Lung (tissue), 12 donors: ENCODE results near the gene POLD4. TPM values are rescaled to one million over a fixed set of nuclear protein-coding genes. Genes with fewer than 3 reads are reported as not detected.

Experiments
- ATAC-seq: fragments of 200-7000 bp; cut with Tn5 transposase; one replicate; pipeline ENCODE4 v1.9.1; 2020; ENCODE audit warnings: moderate number of reproducible peaks; ENCODE audit not compliant: insufficient read depth, low FRiP score
- DNase-seq, 3 donors: peaks; one replicate each; pipeline ENCODE4 v3.0.0-alpha.2; 2013 to 2017
- H3K27ac ChIP-seq, 2 donors: one replicate each; pipeline ENCODE4 v1.5.1; 2013; ENCODE audit warnings: mild to moderate bottlenecking in 2 of 2, moderate library complexity in 2 of 2, control low read depth in 1 of 2, inconsistent platforms in 1 of 2, low read depth in 1 of 2, low read length in 1 of 2
- H3K27me3 ChIP-seq, 3 donors: one replicate each; pipeline ENCODE4 v1.5.1; 2013; ENCODE audit warnings: low read length in 2 of 3; ENCODE audit not compliant: control insufficient read depth in 3 of 3, insufficient read depth in 3 of 3
- H3K36me3 ChIP-seq, 4 donors: one replicate each; pipeline ENCODE4 v1.5.1; 2013; ENCODE audit warnings: low read length in 4 of 4, mild to moderate bottlenecking in 1 of 4, moderate library complexity in 1 of 4; ENCODE audit not compliant: control insufficient read depth in 4 of 4, insufficient read depth in 4 of 4
- H3K4me1 ChIP-seq, 5 donors: one replicate each; pipeline ENCODE4 v1.5.1; 2013; ENCODE audit warnings: low read length in 5 of 5, mild to moderate bottlenecking in 2 of 5, moderate library complexity in 1 of 5; ENCODE audit not compliant: control insufficient read depth in 5 of 5, insufficient read depth in 5 of 5
- H3K4me3 ChIP-seq: one replicate; pipeline ENCODE4 v1.5.1; 2013; ENCODE audit warnings: mild to moderate bottlenecking, control low read depth, moderate library complexity
- H3K9ac ChIP-seq, 2 donors: one replicate each; pipeline ENCODE4 v1.5.1; 2013; ENCODE audit warnings: low read length in 2 of 2, control low read depth in 1 of 2; ENCODE audit not compliant: insufficient read depth in 1 of 2
- H3K9me3 ChIP-seq, 4 donors: one replicate each; pipeline ENCODE4 v1.5.1; 2013; ENCODE audit warnings: low read length in 3 of 4, mild to moderate bottlenecking in 1 of 4, moderate library complexity in 1 of 4; ENCODE audit not compliant: control insufficient read depth in 4 of 4, insufficient read depth in 3 of 4
- CTCF ChIP-seq: IDR thresholded peaks from 2 replicates; pipeline ENCODE4 v1.5.1; 2012; ENCODE audit warnings: mild to moderate bottlenecking; ENCODE audit errors: control extremely low read depth, extremely low read depth
- WGBS, 2 donors: extraction: QIAGEN DNeasy Blood & Tissue Kit; methylation state at CpG; one replicate each; pipeline ENCODE4 v1.1.7; 2013; 5-methylcytosine and 5-hydroxymethylcytosine counted together
- polyA plus RNA-seq, 2 donors: library from polyadenylated mRNA; stranded (reverse); fragments of 200-250 nt; gene quantifications; one replicate each; pipeline ENCODE4 v1.2.1, GENCODE V29; 2013
- total RNA-seq, 2 donors: library from RNA; depleted of rRNA in 1 of 2; stranded (reverse); fragments of >200 nt in 1 of 2; gene quantifications; one replicate each; pipeline ENCODE4 v1.2.1, GENCODE V29; 2014 to 2021
- donor health status: control.
- donor health status: control.
- donor health status: Bipolar disorder and iron deficiency.
- donor health status: healthy.
- donor health status: DM: yes; HTN: yes; CAD: no.

POLD4 gene
- total and polyA plus RNA-seq, 4 donors = 27.4 to 183 (median 101) TPM

GRCh38 chr11:67382276-67383136, 29.2 kb upstream of the POLD4 start:
- peak; percentile 82 to 84 (median 82) for DNase-seq

DNA sequence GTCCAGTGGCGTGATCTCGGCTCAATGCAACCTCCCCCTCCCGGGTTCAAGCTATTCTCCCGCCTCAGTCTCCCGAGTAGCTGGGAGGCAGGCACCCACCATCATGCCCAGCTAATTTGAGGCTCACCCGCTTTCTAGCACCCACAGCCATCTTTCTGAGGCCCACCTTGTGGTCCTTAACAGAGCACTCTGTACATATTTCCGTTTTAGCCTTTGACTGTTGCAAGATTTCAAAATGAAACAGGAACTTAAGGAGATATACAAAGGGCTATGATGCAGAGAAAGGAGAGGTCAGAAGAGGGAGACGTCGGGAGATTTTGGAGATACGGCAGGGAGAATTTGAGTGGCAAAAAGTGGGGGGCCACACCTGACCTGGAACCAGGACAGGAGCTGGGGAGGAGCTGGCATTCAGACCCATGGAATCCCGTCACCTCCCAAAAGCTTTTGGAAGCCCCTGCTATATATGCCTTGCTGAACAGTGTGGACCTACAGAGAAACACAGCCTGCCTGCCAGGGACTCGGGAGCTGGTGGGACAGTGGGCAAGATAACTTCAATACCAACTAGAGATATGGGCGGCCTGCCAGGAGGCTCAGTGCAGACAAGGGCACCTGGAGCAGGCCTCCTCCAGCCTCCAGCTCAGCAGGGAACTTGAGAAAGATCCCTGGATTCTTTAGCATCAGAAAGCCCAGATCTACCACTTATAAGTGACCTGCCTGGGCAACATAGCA, 28.1 kb upstream of the POLD4 start:
- Histone ChIP-seq H3K27me3 (no peaks in the 10 kb centered on the region), H3K36me3 (no peaks in the 10 kb centered on the region), H3K9me3 (no peaks in the 10 kb centered on the region), H3K4me3 (no peak overlapping the region), H3K27ac (peak overlapping the region in 1 of 2 donors; percentile 35), H3K9ac (no peak overlapping the region), H3K4me1 (peaks cover 0 to 7% (median 0%) of the 10 kb centered on the region in 5 donors)
- no peak for TF ChIP-seq CTCF
- ATAC-seq (no peak), DNase-seq (no peak)
- 50 to 71% methylated on average over 13 of the region's 13 CpGs for WGBS, 2 donors

More at GRCh38 chr11:67382276-67383136, 29.2 kb upstream of the POLD4 start:
- 43 to 49% methylated on average over 16 of the region's 16 CpGs for WGBS, 2 donors
- H3K27ac ChIP-seq = no peak overlapping the region
- ATAC-seq = peak; percentile 85
- H3K9ac ChIP-seq = no peak overlapping the region
- H3K36me3 ChIP-seq = no peaks in the 10 kb centered on the region
- H3K4me3 ChIP-seq = no peak overlapping the region
- H3K9me3 ChIP-seq = no peaks in the 10 kb centered on the region
- H3K27me3 ChIP-seq = peaks cover 0 to 6% (median 0%) of the 10 kb centered on the region in 3 donors
- TF ChIP-seq CTCF = peak; percentile 98
- H3K4me1 ChIP-seq = peaks cover 0 to 7% (median 0%) of the 10 kb centered on the region in 5 donors

DNA sequence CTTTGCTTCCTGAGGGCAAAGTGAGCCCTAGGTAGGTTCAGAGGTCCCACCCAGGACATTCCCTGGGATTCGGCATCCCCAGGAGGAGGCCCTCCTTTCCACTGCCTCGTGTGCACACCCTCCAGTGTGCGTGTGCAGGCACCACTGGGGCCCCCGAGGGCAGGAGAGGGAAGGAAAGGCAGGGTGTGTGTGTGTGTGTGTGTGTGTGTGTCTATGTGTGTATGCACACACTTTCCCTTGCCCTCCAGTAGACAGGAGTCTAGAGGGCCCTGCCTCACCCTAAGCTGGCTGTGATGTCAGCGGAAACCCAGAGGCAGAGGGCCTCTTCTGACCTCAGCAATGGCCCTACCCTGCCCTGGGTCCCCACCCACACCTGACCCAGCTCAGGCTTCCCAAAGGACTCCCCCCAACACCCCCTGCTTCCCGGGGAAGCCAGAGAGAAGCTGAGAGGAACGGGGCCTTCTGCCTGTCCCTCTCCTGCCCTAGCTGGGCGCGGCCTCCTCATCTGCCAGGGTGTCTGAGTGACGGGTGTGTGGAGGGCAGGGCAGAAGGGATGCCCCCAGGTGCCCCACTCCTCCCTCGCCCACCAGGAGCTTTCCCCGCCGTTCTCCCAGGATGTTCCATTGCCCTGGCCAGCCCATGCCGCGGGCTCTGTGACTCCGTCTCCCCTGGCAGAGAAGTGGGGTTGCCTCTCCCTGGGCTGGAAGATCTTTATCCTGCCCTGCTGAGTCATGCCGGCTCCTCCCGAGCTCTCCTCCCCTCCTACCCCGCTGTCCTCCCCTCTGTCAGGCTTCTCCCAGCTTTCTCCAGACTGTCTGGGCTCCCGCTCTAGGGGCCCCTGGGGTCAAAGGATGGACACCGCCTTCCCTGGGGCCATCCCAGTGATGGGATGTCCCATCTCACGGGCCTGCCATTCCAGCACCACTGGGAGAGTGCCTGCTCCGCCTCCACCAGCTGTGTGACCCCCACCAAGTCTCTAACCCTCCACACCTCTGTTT, 26.0 kb upstream of the POLD4 start:
- Histone ChIP-seq H3K4me3 (no peak overlapping the region), H3K9ac (no peak overlapping the region), H3K27ac (no peak overlapping the region), H3K36me3 (no peaks in the 10 kb centered on the region), H3K4me1 (peaks cover 0 to 11% (median 6%) of the 10 kb centered on the region in 5 donors), H3K27me3 (peaks cover 0 to 7% (median 0%) of the 10 kb centered on the region in 3 donors), H3K9me3 (no peaks in the 10 kb centered on the region)
- no peak for TF ChIP-seq CTCF
- DNase-seq = no peak
- WGBS, 2 donors = 64 to 73% methylated on average over 23 of the region's 23 CpGs
- ATAC-seq = no peak
